ENCODE measurements around the gene TAGLN2. TPM values are rescaled to one million over a fixed set of nuclear protein-coding genes. Genes with fewer than 3 reads are reported as not detected.
A peak's percentile ranks its signal among the peaks of the same experiment; 100 is the strongest.

Gene TAGLN2
- total and polyA plus RNA-seq, 5 experiments from 2014 or later, result 125 to 825 (median 477) TPM

GRCh38 chr1:159882527-159882862 lies 42.8 kb downstream of the TAGLN2 start:
- no peaks in the 10 kb centered on the region for H3K9me3 Mint-ChIP-seq
- H3K4me1 Mint-ChIP-seq, result peaks cover 0 to 2% (median 0%) of the 10 kb centered on the region in 4 donors
- POLR2A ChIA-PET, result no interaction called here
- peaks cover 0 to 2% (median 0%) of the 10 kb centered on the region in 5 donors for H3K27me3 Mint-ChIP-seq
- ATAC-seq (no peak), DNase-seq (no peak)
- H3K4me3 Mint-ChIP-seq, result no peak overlapping the region
- no peak overlapping the region for H3K27ac Mint-ChIP-seq
- H3K36me3 Mint-ChIP-seq, result no peaks in the 10 kb centered on the region

DNA sequence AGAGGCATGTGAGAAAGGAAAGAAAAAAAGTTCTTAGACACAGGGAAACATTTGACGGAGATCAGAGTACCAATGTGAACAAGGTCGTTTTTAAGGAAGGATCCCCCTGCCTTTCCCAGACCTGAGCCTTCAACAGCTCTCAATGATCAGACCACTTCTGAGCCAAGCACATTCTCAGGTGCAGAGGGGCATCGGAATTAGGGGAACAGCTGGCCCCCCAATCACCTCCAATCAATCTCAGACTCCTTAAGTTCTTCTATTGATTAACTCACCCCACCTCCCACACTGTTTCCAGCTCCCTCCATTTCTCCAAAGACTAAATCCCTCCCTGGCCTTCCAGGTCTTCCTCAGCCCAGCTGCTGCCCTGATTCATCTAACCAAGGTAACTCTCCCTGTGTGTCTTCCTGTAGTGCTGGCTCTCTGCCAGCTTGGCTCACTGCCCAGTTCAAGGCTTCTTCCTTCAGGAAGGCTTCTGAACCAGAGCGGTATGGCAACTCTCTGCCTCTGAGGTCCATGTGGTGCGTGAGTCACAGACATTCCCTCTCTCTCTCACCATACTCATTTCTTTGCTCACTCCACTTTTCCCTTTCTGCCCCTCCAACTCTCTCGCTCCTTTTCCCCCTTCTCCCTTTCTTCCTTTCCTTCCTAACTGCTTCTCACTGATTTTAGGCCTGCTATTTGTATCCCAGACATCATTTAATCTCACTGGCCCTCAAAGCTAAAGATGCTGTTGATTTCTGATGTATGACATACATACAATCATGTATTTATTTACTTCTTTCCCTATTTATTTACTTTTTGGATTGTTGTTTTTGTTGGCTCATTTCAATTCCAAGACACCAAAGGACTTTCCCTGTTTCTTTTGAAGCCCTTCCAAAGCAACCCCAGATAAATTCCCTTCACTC lies 43.4 kb downstream of the TAGLN2 start:
- POLR2A ChIA-PET, result no interaction called here

GRCh38 chr1:159880430-159880829 lies 44.9 kb downstream of the TAGLN2 start:
- DNase-seq, result no peak
- ATAC-seq, result no peak
- Mint-ChIP-seq H3K9me3 (no peaks in the 10 kb centered on the region), H3K36me3 (peaks cover 0 to 7% (median 0%) of the 10 kb centered on the region in 3 donors), H3K27ac (no peak overlapping the region), H3K4me1 (peaks cover 0 to 2% (median 0%) of the 10 kb centered on the region in 4 donors), H3K27me3 (peaks cover 0 to 16% (median 6%) of the 10 kb centered on the region in 5 donors), H3K4me3 (no peak overlapping the region)
- POLR2A ChIA-PET, result no interaction called here

More for the DNA sequence above, 43.4 kb downstream of the TAGLN2 start:
- Mint-ChIP-seq H3K27ac (no peak overlapping the region), H3K9me3 (no peaks in the 10 kb centered on the region), H3K36me3 (no peaks in the 10 kb centered on the region), H3K4me3 (no peak overlapping the region), H3K4me1 (peaks cover 0 to 2% (median 0%) of the 10 kb centered on the region in 4 donors), H3K27me3 (peaks cover 0 to 2% (median 0%) of the 10 kb centered on the region in 5 donors)
- DNase-seq (peak in 6 of 10 donors; percentile 12 to 27 (median 22)), ATAC-seq (peak in 1 of 2 donors; percentile 42)

DNA sequence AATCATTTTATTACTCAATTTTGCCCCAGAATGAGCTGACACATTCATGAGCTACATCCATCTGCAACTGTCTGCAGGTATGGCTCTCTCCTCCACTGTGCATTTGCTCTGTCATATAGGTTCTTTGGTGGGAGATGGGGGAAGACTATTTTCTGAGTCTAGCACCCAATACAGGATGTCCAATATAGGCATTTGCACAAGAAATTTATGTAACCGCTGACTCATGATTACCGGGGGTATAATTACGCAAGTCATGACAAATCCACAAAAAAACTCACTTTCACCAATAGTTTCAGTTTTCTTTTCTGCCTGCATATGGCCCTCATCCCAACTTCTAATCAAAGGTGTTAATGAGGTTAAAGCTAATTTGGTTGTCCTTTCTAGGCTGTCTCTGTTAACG lies 45.3 kb downstream of the TAGLN2 start:
- H3K9me3 Mint-ChIP-seq, result no peaks in the 10 kb centered on the region
- DNase-seq (no peak), ATAC-seq (no peak)
- POLR2A ChIA-PET, result no interaction called here
- H3K36me3 Mint-ChIP-seq, result peaks cover 0 to 7% (median 0%) of the 10 kb centered on the region in 3 donors
- H3K4me3 Mint-ChIP-seq, result no peak overlapping the region
- H3K27ac Mint-ChIP-seq, result no peak overlapping the region
- H3K4me1 Mint-ChIP-seq, result peaks cover 0 to 2% (median 0%) of the 10 kb centered on the region in 4 donors
- H3K27me3 Mint-ChIP-seq, result peaks cover 0 to 18% (median 6%) of the 10 kb centered on the region in 5 donors

DNA sequence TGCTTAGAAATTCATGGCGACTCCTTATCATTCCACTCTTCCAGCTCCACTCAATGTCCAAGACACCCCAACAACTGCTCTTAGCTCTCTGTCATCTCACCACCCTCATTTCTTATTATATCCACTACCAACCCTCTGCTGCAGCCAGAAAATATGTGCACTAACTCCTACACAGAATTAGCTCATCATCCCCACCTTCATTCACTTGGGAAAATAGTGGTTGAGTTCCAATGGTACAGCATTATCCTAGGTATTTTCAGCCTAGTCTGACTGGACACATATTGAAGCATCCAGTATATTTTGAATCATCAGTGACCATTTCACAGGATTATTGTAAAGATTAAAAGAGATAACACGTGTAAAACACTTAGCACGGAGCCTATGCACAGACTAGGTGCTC lies 46.2 kb downstream of the TAGLN2 start:
- no peak overlapping the region for H3K4me3 Mint-ChIP-seq
- peaks cover 0 to 7% (median 0%) of the 10 kb centered on the region in 3 donors for H3K36me3 Mint-ChIP-seq
- H3K9me3 Mint-ChIP-seq, result no peaks in the 10 kb centered on the region
- POLR2A ChIA-PET, result no interaction called here
- H3K4me1 Mint-ChIP-seq, result peaks cover 0 to 2% (median 0%) of the 10 kb centered on the region in 4 donors
- DNase-seq (no peak), ATAC-seq (no peak)
- peaks cover under 1 to 25% (median 7%) of the 10 kb centered on the region in 5 donors for H3K27me3 Mint-ChIP-seq
- no peak overlapping the region for H3K27ac Mint-ChIP-seq

DNA sequence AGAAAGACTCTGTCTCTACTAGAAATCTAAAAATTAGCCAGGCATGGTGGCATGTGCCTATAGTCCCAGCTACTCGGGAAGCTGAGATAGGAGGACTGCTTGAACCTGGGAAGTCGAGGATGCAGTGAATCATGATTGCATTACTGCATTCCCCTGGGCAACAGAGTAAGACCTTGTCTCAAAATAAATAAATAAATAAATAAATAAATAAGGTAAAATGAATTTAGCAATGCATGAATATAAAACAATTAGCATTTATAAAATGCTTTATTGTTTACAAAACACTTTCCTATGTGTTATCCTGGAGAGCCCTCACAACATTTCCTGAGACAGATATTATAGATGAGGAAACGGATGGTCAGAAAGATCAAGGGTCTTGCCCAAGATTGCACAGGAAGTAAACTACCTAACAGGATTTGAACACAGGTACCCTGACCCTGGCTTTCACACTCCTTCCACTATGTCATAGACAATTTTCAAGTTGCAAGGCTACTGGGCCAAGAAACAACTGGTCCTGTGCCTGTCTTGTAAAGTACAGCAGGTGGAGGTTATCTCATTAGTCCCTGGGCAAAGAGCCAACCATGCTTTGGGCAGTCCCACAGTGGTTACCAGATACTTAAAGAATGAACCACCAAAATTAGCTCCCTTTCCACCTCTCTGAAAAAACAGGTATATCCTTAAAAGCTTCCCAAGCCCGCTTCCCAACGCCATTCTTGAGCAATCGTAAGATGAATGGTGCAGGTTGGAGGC lies 47.4 kb downstream of the TAGLN2 start:
- H3K9me3 Mint-ChIP-seq, result no peaks in the 10 kb centered on the region
- H3K27ac Mint-ChIP-seq, result no peak overlapping the region
- POLR2A ChIA-PET, result no interaction called here
- H3K27me3 Mint-ChIP-seq, result peaks cover 4 to 31% (median 10%) of the 10 kb centered on the region in 5 donors
- ATAC-seq (no peak), DNase-seq (no peak)
- peaks cover 0 to 7% (median 0%) of the 10 kb centered on the region in 3 donors for H3K36me3 Mint-ChIP-seq
- no peak overlapping the region for H3K4me3 Mint-ChIP-seq
- peaks cover 0 to 2% (median 0%) of the 10 kb centered on the region in 4 donors for H3K4me1 Mint-ChIP-seq

DNA sequence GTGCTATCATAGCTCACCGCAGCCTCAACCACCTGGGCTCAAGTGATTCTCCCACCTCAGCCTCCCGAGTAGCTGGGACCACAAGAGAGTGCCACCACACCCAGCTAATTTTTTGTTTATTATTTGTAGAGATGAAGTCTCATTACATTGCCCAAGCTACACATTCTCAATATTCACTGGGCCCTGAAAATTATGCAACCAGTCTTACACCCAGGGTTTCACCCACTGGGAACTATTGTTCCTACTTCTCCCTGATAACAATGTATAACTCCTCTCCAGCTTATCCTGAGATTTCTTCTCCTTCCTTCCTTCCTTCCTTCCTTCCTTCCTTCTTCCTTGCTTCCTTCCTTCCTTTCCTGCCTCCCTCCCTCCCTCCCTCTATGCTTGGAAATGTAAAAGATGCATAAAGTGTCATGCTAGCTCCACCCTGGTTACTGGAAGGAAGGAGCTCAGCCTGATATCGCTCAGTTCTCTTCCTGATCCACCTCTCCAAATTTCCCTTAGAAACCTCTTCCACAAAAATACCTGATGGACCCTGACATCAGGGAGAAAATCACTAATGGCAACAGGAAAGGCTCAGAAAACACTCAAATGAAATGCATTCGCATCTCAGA lies 51.7 kb downstream of the TAGLN2 start:
- Mint-ChIP-seq H3K36me3 (peaks cover 0 to 7% (median 0%) of the 10 kb centered on the region in 3 donors), H3K4me1 (peaks cover 0 to 8% (median 5%) of the 10 kb centered on the region in 4 donors), H3K27ac (peak overlapping the region in 1 of 10 donors; percentile 29), H3K9me3 (no peaks in the 10 kb centered on the region), H3K27me3 (peaks cover 4 to 43% (median 11%) of the 10 kb centered on the region in 5 donors), H3K4me3 (no peak overlapping the region)
- no peak for DNase-seq
- no peak for ATAC-seq
- POLR2A ChIA-PET, result interaction anchor here (0.5 to 1.7 kb wide), 2 partner anchors 17 to 47 kb away, joined by 4 read pairs; partner anchors contain the start of gene SLAMF8

GRCh38 chr1:159872891-159873290 lies 52.4 kb downstream of the TAGLN2 start:
- DNase-seq, result no peak
- ATAC-seq, result no peak
- H3K27me3 Mint-ChIP-seq, result peaks cover 4 to 43% (median 11%) of the 10 kb centered on the region in 5 donors
- H3K36me3 Mint-ChIP-seq, result peaks cover 0 to 7% (median 0%) of the 10 kb centered on the region in 3 donors
- H3K4me3 Mint-ChIP-seq, result no peak overlapping the region
- peaks cover 0 to 9% (median 5%) of the 10 kb centered on the region in 4 donors for H3K4me1 Mint-ChIP-seq
- H3K27ac Mint-ChIP-seq, result no peak overlapping the region
- no peaks in the 10 kb centered on the region for H3K9me3 Mint-ChIP-seq
- POLR2A ChIA-PET, result interaction anchor here (1.7 kb wide), 1 partner anchor 46 kb away, joined by 4 read pairs; the partner anchor contains the start of gene SLAMF8

DNA sequence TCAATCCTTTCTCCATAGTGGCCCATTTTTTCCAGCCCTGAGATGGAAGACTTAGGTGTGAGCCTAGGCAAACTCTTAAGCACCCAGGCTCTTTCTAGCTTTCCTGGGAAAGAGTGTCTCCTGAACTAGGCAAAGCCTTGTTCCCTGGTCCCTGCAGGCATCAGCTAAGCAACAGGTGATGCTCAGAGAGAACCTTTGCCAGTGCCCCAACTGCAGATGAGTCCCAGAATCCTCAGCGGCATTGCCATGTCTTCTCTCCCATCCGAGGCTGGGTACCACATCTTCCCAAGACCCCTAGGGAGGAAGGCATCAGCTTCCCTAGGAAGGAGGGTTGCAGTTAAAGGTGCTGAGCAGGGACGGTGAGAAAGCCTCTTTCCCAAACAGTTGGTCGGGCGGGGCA lies 54.6 kb downstream of the TAGLN2 start:
- DNase-seq, result no peak
- Mint-ChIP-seq H3K9me3 (no peaks in the 10 kb centered on the region), H3K27ac (peak overlapping the region in 1 of 10 donors; percentile 37), H3K4me3 (no peak overlapping the region), H3K36me3 (no peaks in the 10 kb centered on the region), H3K27me3 (peaks cover 4 to 30% (median 11%) of the 10 kb centered on the region in 5 donors), H3K4me1 (peaks cover 11 to 23% (median 18%) of the 10 kb centered on the region in 4 donors)
- no peak for ATAC-seq
- POLR2A ChIA-PET, result interaction anchor here (0.6 kb wide), 1 partner anchor 671 kb away, joined by 3 read pairs; no protein-coding TSS in a partner anchor

DNA sequence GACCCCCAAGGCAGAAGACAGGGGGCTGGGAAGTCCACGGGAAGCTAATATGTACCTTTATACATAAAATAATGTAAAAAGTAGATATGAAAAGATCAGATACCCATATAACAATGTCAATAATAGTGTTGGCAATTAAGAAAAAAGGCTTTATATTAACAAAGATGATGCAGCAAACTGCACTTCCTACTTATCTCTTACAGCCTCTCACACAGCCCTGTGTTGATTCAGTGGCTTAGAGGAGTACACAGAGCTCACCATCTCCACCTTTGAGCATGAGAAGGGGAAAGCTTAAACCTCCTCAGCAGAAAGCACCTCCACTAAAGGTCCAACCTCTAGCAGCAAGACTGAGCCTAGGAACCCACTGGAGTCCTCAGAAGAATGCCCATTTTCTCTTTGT lies 55.7 kb downstream of the TAGLN2 start:
- H3K4me1 Mint-ChIP-seq, result peaks cover 11 to 26% (median 18%) of the 10 kb centered on the region in 4 donors
- no peaks in the 10 kb centered on the region for H3K36me3 Mint-ChIP-seq
- peak overlapping the region in 1 of 10 donors; percentile 37 for H3K27ac Mint-ChIP-seq
- POLR2A ChIA-PET, result no interaction called here
- H3K27me3 Mint-ChIP-seq, result peaks cover 4 to 26% (median 8%) of the 10 kb centered on the region in 5 donors
- no peak for DNase-seq
- no peaks in the 10 kb centered on the region for H3K9me3 Mint-ChIP-seq
- H3K4me3 Mint-ChIP-seq, result no peak overlapping the region
- no peak for ATAC-seq

- no peaks in the 10 kb centered on the region for H3K9me3 Mint-ChIP-seq
- no peaks in the 10 kb centered on the region for H3K36me3 Mint-ChIP-seq
- H3K27me3 Mint-ChIP-seq, result peaks cover 4 to 23% (median 10%) of the 10 kb centered on the region in 5 donors
- peaks cover 11 to 26% (median 18%) of the 10 kb centered on the region in 4 donors for H3K4me1 Mint-ChIP-seq
- DNase-seq (no peak), ATAC-seq (peak in 1 of 2 donors; percentile 39)
- peak overlapping the region in 2 of 10 donors; percentile 16 to 28 for H3K27ac Mint-ChIP-seq
- no peak overlapping the region for H3K4me3 Mint-ChIP-seq
- POLR2A ChIA-PET, result no interaction called here
Observed at GRCh38 chr1:159869173-159869572, 56.1 kb downstream of the TAGLN2 start.

GRCh38 chr1:159868766-159869165 lies 56.5 kb downstream of the TAGLN2 start:
- DNase-seq (no peak), ATAC-seq (no peak)
- Mint-ChIP-seq H3K36me3 (no peaks in the 10 kb centered on the region), H3K9me3 (no peaks in the 10 kb centered on the region), H3K4me3 (no peak overlapping the region), H3K4me1 (peaks cover 11 to 26% (median 18%) of the 10 kb centered on the region in 4 donors), H3K27me3 (peaks cover 0 to 20% (median 12%) of the 10 kb centered on the region in 5 donors), H3K27ac (peak overlapping the region in 4 of 10 donors; percentile 6 to 69 (median 19))
- POLR2A ChIA-PET, result no interaction called here
